Middle frontal gyrus (tissue), 1 donor: ENCODE results near the gene GLRA3.

ENCODE experiments used
- DNase-seq: peaks from one replicate; pipeline ENCODE4 v3.0.0-alpha.2; 2015; ENCODE audit warnings: low spot score; ENCODE audit errors: extremely low spot score

GLRA3 gene

DNA sequence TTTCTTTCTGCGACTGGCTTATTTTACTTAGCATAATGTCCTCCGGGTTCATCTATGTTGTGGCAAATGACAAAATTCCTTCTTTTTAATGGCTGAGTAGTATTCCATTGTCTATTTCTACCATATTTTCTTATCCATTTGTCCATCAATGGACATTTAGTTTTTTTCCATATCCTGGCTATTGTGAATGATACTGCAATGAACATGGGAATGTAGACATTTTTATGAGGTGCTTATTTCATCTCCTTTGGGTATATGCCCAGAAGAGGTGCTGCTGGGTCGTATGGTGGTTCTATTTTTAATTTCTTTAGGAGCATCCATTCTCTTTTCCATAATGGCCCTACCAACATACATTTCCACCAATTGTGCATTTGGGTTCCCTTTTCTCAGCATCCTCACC is 230.2 kb downstream of the GLRA3 start:
- DNase-seq = no peak

DNA sequence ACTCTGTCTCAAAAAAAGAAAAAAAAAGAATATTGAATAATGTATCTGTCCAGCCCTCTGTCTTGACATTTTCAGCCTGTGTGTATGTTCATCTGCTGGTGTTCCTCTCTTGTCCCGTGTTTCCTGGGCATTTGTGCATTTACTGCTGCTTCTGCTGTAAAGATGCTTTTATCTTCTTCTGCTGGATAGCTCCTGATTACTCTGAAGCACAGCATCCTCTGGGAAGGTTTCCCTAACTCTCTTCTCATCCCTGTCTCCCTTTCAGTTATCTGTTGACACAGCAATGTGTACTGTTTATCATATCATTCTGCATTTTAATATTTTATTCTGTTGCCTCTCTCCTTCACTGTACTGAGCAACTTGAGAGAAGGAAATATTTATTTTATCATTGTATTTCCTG is 232.5 kb downstream of the GLRA3 start:
- DNase-seq = no peak

GRCh38 chr4:174595141-174595929 is 233.7 kb downstream of the GLRA3 start:
- no peak for DNase-seq

- no peak for DNase-seq
Observed at GRCh38 chr4:174593701-174594100, 235.3 kb downstream of the GLRA3 start.

GRCh38 chr4:174592985-174593335 is 236.1 kb downstream of the GLRA3 start:
- no peak for DNase-seq

- DNase-seq = no peak
Observed at GRCh38 chr4:174592256-174592984, 236.6 kb downstream of the GLRA3 start.

GRCh38 chr4:174591243-174592021 is 237.6 kb downstream of the GLRA3 start:
- no peak for DNase-seq

DNA sequence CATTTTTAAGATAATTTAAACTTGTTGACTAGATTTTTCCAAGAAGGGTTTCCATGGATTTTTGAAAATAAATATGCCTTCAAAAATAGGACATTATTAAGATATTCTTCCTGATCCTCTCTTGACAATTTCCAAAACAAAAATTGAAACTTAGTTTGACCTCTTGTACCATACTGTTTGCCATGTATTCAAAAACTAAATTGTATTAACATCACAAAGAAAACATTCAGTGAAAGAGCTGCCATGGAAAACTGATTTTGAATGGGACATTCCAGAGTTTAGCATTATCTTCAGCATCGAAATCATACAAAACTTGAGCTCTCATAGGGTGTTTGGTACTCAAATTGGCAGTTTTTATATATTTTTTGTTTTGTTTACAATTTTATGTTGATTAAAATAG is 238.7 kb downstream of the GLRA3 start:
- no peak for DNase-seq
